Upper lobe of left lung (tissue), 4 donors: ENCODE data around the gene DCAF6.

Experiments
- CTCF ChIP-seq, 6 experiments: fragments of 450-650 bp in 4 of 6; fragments of 200-600 bp in 2 of 6; sonication (generic) in 2 of 6; IDR thresholded peaks; one replicate each; pipeline ENCODE4 v1.5.1; 2016 to 2019; ENCODE audit warnings: antibody characterized with exemption in 6 of 6
- EP300 ChIP-seq, 4 donors: sonication (generic); formaldehyde crosslinking; IDR thresholded peaks; one replicate each; pipeline ENCODE4 v1.5.1; 2017; ENCODE audit warnings: antibody characterized with exemption in 4 of 4, control low read depth in 2 of 4
- POLR2A ChIP-seq, 4 donors: fragments of 450-650 bp; IDR thresholded peaks; one replicate each; pipeline ENCODE4 v1.5.1; 2016 to 2017; ENCODE audit warnings: antibody characterized with exemption in 4 of 4, mild to moderate bottlenecking in 2 of 4
- POLR2AphosphoS5 ChIP-seq, 2 donors: sonication (generic); formaldehyde crosslinking; IDR thresholded peaks; one replicate each; pipeline ENCODE4 v1.5.1; 2017; ENCODE audit warnings: antibody characterized with exemption in 2 of 2

GRCh38 chr1:168045311-168045710 is 108.8 kb downstream of the DCAF6 start:
- TF ChIP-seq POLR2A (IDR thresholded peaks at IDR 0.05) (no peak), CTCF (IDR thresholded peaks at IDR 0.05) (no peak), EP300 (IDR thresholded peaks at IDR 0.05) (no peak), POLR2AphosphoS5 (IDR thresholded peaks at IDR 0.05) (no peak)
